HCT116 (cell line): ENCODE measurements around the gene ELMOD1.

Source experiments
- CEBPB ChIP-seq: IDR thresholded peaks from 2 replicates; pipeline ENCODE4 v1.6.1; 2012; ENCODE audit warnings: low read depth
- CTCF ChIP-seq, 3 experiments: fragments of 200-600 bp in 1 of 3; sonication (generic) in 1 of 3; IDR thresholded peaks in 2 of 3; conservative IDR thresholded peaks in 1 of 3; 2 replicates each; pipeline ENCODE4 v1.5.1; 2012 to 2017; ENCODE audit warnings: low read depth in 2 of 3, low read length in 2 of 3, antibody characterized with exemption in 1 of 3, borderline replicate concordance in 1 of 3, control low read depth in 1 of 3, mild to moderate bottlenecking in 1 of 3, mixed read lengths in 1 of 3, mixed run types in 1 of 3, moderate library complexity in 1 of 3; ENCODE audit not compliant: insufficient read depth in 1 of 3
- EZH2 ChIP-seq: fragments of 200-600 bp; sonication (generic); IDR thresholded peaks from 2 replicates; pipeline ENCODE4 v1.6.1; 2017; ENCODE audit warnings: antibody characterized with exemption, mixed run types
- EZH2phosphoT487 ChIP-seq: fragments of 200-600 bp; IDR thresholded peaks from 2 replicates; pipeline ENCODE4 v1.6.1; 2018; ENCODE audit warnings: antibody characterized with exemption, borderline replicate concordance
- MAX ChIP-seq: IDR thresholded peaks from 2 replicates; pipeline ENCODE4 v1.6.1; 2012
- POLR2A ChIP-seq: IDR thresholded peaks from 2 replicates; pipeline ENCODE4 v1.7.0; 2011; ENCODE audit warnings: borderline replicate concordance; ENCODE audit not compliant: insufficient read depth, insufficient read length; ENCODE audit errors: extremely low read depth
- REST ChIP-seq: IDR thresholded peaks from 2 replicates; pipeline ENCODE4 v1.6.1; 2012; ENCODE audit warnings: low read depth
- YY1 ChIP-seq: IDR thresholded peaks from 2 replicates; pipeline ENCODE4 v1.6.1; 2011; ENCODE audit warnings: low read length, low read depth, moderate library complexity, mild to moderate bottlenecking; ENCODE audit not compliant: insufficient replicate concordance; ENCODE audit errors: extremely low read depth
- ZNF274 ChIP-seq: fragments of 200-500 bp; sonication (Bioruptor generic); IDR thresholded peaks from 2 replicates; pipeline ENCODE4 v1.6.1; 2014; ENCODE audit warnings: mild to moderate bottlenecking, low read depth, low read length, inconsistent platforms

GRCh38 chr11:107696140-107696539, 105.2 kb downstream of the ELMOD1 start:
- TF ChIP-seq CTCF (IDR thresholded peaks at IDR 0.05 in 2 of 3, conservative IDR thresholded peaks at IDR 0.05 in 1 of 3; ENCODE audit: borderline replicate concordance in 1 of 3, insufficient read depth in 1 of 3, low read depth in 2 of 3, low read length in 2 of 3): no peak
- no peak for TF ChIP-seq EZH2phosphoT487
- no peak for TF ChIP-seq ZNF274
- peak; percentile 77 for TF ChIP-seq CEBPB
- no peak for TF ChIP-seq REST
- peak; percentile 51 for TF ChIP-seq MAX
- no peak for TF ChIP-seq YY1
- no peak for TF ChIP-seq EZH2
- TF ChIP-seq POLR2A: no peak
